NCI-H1105 treated with DMSO at 0.1 percent for 48 hours (cell line): Measurements from ENCODE around the gene RIIAD1.
"Not testable (repeated sequence)": the region's sequence is repeated elsewhere in the genome, so short reads cannot be mapped to it uniquely, and the experiment has no call there.

Experiments
- DNase-seq: peaks from one replicate; lab custom pipeline; 2025; lab: John Stamatoyannopoulos, UW

RIIAD1 gene

GRCh38 chr1:151737026-151737425 lies 15.7 kb downstream of the RIIAD1 start:
- no peak for DNase-seq

GRCh38 chr1:151737479-151737878 lies 16.2 kb downstream of the RIIAD1 start:
- no peak for DNase-seq

- DNase-seq = no peak
Observed at GRCh38 chr1:151739590-151740355, 18.5 kb downstream of the RIIAD1 start.

- DNase-seq = no peak
Observed at GRCh38 chr1:151741516-151741915, 20.2 kb downstream of the RIIAD1 start.

GRCh38 chr1:151756291-151756690 lies 35.0 kb downstream of the RIIAD1 start:
- no peak for DNase-seq

- DNase-seq = no peak
Observed at GRCh38 chr1:151759241-151759640, 37.9 kb downstream of the RIIAD1 start.

- no peak for DNase-seq
Observed at GRCh38 chr1:151760597-151761385, 39.5 kb downstream of the RIIAD1 start.

- DNase-seq = peak; percentile 86
Observed at GRCh38 chr1:151762941-151763921, 41.9 kb downstream of the RIIAD1 start, which contains the start of gene MRPL9. MRPL9 (minus strand) TSS chr1:151763496; CDS start chr1:151763479, 17 bp downstream.

GRCh38 chr1:151763990-151764389 lies 42.7 kb downstream of the RIIAD1 start:
- DNase-seq = no peak

- not testable (repeated sequence) for DNase-seq
Observed at GRCh38 chr1:151768351-151769066, 47.2 kb downstream of the RIIAD1 start.

- not testable (repeated sequence) for DNase-seq
Observed at GRCh38 chr1:151769270-151769669, 47.9 kb downstream of the RIIAD1 start.

GRCh38 chr1:151773702-151774101 lies 52.4 kb downstream of the RIIAD1 start:
- DNase-seq = no peak

- DNase-seq = no peak
Observed at GRCh38 chr1:151774256-151774922, 53.1 kb downstream of the RIIAD1 start.

GRCh38 chr1:151775894-151776664 lies 54.8 kb downstream of the RIIAD1 start:
- no peak for DNase-seq

- no peak for DNase-seq
Observed at GRCh38 chr1:151776665-151777062, 55.3 kb downstream of the RIIAD1 start.

- DNase-seq = no peak
Observed at GRCh38 chr1:151777317-151777716, 56.0 kb downstream of the RIIAD1 start.
